ENCODE measurements around the gene GGT7. TPM values are rescaled to one million over a fixed set of nuclear protein-coding genes. Genes with fewer than 3 reads are reported as not detected.
"Not testable (repeated sequence)": the region's sequence is repeated elsewhere in the genome, so short reads cannot be mapped to it uniquely, and the experiment has no call there.

The GGT7 gene
- total and polyA plus RNA-seq, 3 donors from 2014 or later: 13.4 to 24.1 (median 22.6) TPM

- intact Hi-C loops (cut with DNase I; ENCODE audit: low total_unique reads): no loop called here
- peaks cover 28% of the 10 kb centered on the region for H3K4me1 ChIP-seq
- no peak overlapping the region for H3K4me3 ChIP-seq
- H3K36me3 ChIP-seq (ENCODE audit: low read depth, missing control alignments): no peaks in the 10 kb centered on the region
- TF ChIP-seq POLR2A (IDR thresholded peaks at IDR 0.05): no peak
- TF ChIP-seq, protein P1, sequence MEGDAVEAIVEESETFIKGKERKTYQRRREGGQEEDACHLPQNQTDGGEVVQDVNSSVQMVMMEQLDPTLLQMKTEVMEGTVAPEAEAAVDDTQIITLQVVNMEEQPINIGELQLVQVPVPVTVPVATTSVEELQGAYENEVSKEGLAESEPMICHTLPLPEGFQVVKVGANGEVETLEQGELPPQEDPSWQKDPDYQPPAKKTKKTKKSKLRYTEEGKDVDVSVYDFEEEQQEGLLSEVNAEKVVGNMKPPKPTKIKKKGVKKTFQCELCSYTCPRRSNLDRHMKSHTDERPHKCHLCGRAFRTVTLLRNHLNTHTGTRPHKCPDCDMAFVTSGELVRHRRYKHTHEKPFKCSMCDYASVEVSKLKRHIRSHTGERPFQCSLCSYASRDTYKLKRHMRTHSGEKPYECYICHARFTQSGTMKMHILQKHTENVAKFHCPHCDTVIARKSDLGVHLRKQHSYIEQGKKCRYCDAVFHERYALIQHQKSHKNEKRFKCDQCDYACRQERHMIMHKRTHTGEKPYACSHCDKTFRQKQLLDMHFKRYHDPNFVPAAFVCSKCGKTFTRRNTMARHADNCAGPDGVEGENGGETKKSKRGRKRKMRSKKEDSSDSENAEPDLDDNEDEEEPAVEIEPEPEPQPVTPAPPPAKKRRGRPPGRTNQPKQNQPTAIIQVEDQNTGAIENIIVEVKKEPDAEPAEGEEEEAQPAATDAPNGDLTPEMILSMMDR (IDR thresholded peaks at IDR 0.05): no peak
- 70 to 76% methylated on average over 8 of the region's 8 CpGs for WGBS, 2 donors
- DNase-seq: no peak
- H3K9me3 ChIP-seq: no peaks in the 10 kb centered on the region
- no peaks in the 10 kb centered on the region for H3K27me3 ChIP-seq
- no peak overlapping the region for H3K27ac ChIP-seq
Observed at GRCh38 chr20:34820805-34821578, 51.7 kb downstream of the GGT7 start.

GRCh38 chr20:34817801-34818200 lies 54.9 kb downstream of the GGT7 start:
- Histone ChIP-seq H3K36me3 (ENCODE audit: low read depth, missing control alignments) (no peaks in the 10 kb centered on the region), H3K27ac (no peak overlapping the region), H3K4me3 (no peak overlapping the region), H3K27me3 (no peaks in the 10 kb centered on the region), H3K4me1 (peaks cover 18% of the 10 kb centered on the region), H3K9me3 (no peaks in the 10 kb centered on the region)
- TF ChIP-seq, protein P1 (IDR thresholded peaks at IDR 0.05): no peak
- TF ChIP-seq POLR2A (IDR thresholded peaks at IDR 0.05): no peak
- WGBS, 2 donors: 57 to 72% methylated on average over 2 of the region's 2 CpGs
- no peak for DNase-seq
- intact Hi-C loops (cut with DNase I; ENCODE audit: low total_unique reads): no loop called here

DNA sequence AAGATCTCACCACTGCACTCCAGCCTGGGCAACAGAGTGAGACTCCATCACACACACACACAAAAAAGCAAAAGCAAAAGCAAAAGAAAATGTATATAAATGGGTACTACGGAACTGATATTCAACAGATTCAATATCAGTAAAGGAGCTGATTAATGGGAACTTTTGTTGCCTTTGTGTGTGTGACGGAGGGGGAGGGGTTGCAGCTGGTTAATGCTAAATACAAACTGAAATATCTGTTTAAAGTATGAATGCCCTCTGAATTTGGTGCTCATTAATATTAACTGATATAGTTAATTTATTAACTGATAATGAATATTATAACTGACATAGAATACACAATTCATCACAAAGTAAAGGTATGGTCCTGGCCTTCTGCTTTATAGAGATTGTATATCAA lies 55.6 kb downstream of the GGT7 start:
- Histone ChIP-seq H3K27ac (no peak overlapping the region), H3K9me3 (no peaks in the 10 kb centered on the region), H3K4me3 (no peak overlapping the region), H3K27me3 (no peaks in the 10 kb centered on the region), H3K36me3 (ENCODE audit: low read depth, missing control alignments) (no peaks in the 10 kb centered on the region), H3K4me1 (peaks cover 12% of the 10 kb centered on the region)
- WGBS, 2 donors: 67 to 76% methylated on average over 2 of the region's 2 CpGs
- no peak for TF ChIP-seq POLR2A (IDR thresholded peaks at IDR 0.05)
- TF ChIP-seq, protein P1 (IDR thresholded peaks at IDR 0.05): no peak
- DNase-seq: no peak
- intact Hi-C loops (cut with DNase I; ENCODE audit: low total_unique reads): no loop called here

GRCh38 chr20:34815636-34816035 lies 57.0 kb downstream of the GGT7 start:
- TF ChIP-seq, protein P1 (IDR thresholded peaks at IDR 0.05): no peak
- TF ChIP-seq POLR2A (IDR thresholded peaks at IDR 0.05): no peak
- H3K27me3 ChIP-seq: no peaks in the 10 kb centered on the region
- no peaks in the 10 kb centered on the region for H3K9me3 ChIP-seq
- no peaks in the 10 kb centered on the region for H3K36me3 ChIP-seq (ENCODE audit: low read depth, missing control alignments)
- intact Hi-C loops (cut with DNase I; ENCODE audit: low total_unique reads): no loop called here
- H3K4me1 ChIP-seq: peaks cover 11% of the 10 kb centered on the region
- no peak overlapping the region for H3K4me3 ChIP-seq
- DNase-seq: no peak
- WGBS, 2 donors: 80 to 92% methylated on average over 1 of the region's 1 CpG
- no peak overlapping the region for H3K27ac ChIP-seq

DNA sequence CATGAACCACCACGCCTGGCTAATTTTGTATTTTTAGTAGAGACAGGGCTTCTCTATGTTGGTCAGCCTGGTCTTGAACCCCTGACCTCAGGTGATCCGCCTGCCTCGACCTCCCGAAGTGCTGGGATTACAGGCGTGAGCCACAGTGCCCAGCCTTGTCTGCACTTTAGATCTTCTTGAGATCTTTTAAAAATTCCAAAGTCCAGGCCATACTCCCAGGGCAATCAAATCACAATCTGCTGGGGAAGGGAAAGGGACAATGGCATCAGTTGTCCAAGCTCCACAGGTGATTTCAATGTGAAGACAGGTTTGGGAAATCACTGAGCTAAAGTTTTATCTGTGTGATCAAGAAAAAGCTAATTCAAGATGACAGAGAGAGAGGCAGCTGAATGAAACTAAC lies 64.1 kb downstream of the GGT7 start:
- H3K4me3 ChIP-seq: no peak overlapping the region
- DNase-seq: no peak
- no peaks in the 10 kb centered on the region for H3K27me3 ChIP-seq
- TF ChIP-seq, protein P1 (IDR thresholded peaks at IDR 0.05): no peak
- no peak for TF ChIP-seq POLR2A (IDR thresholded peaks at IDR 0.05)
- WGBS, 2 donors: 93 to 97% methylated on average over 2 to 5 of the region's 5 CpGs
- no peaks in the 10 kb centered on the region for H3K4me1 ChIP-seq
- intact Hi-C loops (cut with DNase I; ENCODE audit: low total_unique reads): no loop called here
- no peak overlapping the region for H3K27ac ChIP-seq
- no peaks in the 10 kb centered on the region for H3K36me3 ChIP-seq (ENCODE audit: low read depth, missing control alignments)
- no peaks in the 10 kb centered on the region for H3K9me3 ChIP-seq

GRCh38 chr20:34807944-34808465 lies 64.7 kb downstream of the GGT7 start:
- DNase-seq; H3K9me3 ChIP-seq; H3K27me3 ChIP-seq; H3K4me1 ChIP-seq; H3K27ac ChIP-seq; H3K36me3 ChIP-seq (ENCODE audit: low read depth, missing control alignments); intact Hi-C loops (cut with DNase I; ENCODE audit: low total_unique reads); H3K4me3 ChIP-seq: not testable (repeated sequence)
- 80 to 88% methylated on average over 8 of the region's 8 CpGs for WGBS, 2 donors
